ENCODE data around the gene CCDC60.

Gene CCDC60

DNA sequence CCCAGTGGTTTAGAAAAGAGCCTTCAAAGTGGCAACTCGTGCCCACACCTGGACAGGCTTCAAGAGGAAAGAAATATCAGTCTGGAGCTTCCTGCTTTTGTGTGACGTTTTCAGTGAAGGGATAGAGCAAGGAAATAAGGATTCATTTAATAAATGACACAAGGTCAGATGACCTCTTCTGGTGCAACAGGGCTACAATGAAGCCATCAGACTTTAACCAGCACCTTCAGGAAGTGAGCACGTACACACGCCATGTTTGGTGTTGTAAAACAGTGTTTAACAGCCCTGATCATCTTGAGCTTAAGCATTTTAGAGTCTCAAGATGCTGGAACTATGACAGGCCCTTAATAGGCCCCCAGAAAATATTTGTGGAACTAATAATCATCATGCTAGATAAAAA is 59.1 kb downstream of the CCDC60 start (continued):
- TF ChIP-seq, protein P1, sequence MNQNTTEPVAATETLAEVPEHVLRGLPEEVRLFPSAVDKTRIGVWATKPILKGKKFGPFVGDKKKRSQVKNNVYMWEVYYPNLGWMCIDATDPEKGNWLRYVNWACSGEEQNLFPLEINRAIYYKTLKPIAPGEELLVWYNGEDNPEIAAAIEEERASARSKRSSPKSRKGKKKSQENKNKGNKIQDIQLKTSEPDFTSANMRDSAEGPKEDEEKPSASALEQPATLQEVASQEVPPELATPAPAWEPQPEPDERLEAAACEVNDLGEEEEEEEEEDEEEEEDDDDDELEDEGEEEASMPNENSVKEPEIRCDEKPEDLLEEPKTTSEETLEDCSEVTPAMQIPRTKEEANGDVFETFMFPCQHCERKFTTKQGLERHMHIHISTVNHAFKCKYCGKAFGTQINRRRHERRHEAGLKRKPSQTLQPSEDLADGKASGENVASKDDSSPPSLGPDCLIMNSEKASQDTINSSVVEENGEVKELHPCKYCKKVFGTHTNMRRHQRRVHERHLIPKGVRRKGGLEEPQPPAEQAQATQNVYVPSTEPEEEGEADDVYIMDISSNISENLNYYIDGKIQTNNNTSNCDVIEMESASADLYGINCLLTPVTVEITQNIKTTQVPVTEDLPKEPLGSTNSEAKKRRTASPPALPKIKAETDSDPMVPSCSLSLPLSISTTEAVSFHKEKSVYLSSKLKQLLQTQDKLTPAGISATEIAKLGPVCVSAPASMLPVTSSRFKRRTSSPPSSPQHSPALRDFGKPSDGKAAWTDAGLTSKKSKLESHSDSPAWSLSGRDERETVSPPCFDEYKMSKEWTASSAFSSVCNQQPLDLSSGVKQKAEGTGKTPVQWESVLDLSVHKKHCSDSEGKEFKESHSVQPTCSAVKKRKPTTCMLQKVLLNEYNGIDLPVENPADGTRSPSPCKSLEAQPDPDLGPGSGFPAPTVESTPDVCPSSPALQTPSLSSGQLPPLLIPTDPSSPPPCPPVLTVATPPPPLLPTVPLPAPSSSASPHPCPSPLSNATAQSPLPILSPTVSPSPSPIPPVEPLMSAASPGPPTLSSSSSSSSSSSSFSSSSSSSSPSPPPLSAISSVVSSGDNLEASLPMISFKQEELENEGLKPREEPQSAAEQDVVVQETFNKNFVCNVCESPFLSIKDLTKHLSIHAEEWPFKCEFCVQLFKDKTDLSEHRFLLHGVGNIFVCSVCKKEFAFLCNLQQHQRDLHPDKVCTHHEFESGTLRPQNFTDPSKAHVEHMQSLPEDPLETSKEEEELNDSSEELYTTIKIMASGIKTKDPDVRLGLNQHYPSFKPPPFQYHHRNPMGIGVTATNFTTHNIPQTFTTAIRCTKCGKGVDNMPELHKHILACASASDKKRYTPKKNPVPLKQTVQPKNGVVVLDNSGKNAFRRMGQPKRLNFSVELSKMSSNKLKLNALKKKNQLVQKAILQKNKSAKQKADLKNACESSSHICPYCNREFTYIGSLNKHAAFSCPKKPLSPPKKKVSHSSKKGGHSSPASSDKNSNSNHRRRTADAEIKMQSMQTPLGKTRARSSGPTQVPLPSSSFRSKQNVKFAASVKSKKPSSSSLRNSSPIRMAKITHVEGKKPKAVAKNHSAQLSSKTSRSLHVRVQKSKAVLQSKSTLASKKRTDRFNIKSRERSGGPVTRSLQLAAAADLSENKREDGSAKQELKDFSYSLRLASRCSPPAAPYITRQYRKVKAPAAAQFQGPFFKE (tag by site-specific recombination; IDR thresholded peaks at IDR 0.05; ENCODE audit: borderline replicate concordance) = no peak
- TF ChIP-seq, protein P2, sequence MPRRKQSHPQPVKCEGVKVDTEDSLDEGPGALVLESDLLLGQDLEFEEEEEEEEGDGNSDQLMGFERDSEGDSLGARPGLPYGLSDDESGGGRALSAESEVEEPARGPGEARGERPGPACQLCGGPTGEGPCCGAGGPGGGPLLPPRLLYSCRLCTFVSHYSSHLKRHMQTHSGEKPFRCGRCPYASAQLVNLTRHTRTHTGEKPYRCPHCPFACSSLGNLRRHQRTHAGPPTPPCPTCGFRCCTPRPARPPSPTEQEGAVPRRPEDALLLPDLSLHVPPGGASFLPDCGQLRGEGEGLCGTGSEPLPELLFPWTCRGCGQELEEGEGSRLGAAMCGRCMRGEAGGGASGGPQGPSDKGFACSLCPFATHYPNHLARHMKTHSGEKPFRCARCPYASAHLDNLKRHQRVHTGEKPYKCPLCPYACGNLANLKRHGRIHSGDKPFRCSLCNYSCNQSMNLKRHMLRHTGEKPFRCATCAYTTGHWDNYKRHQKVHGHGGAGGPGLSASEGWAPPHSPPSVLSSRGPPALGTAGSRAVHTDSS (tag by site-specific recombination; IDR thresholded peaks at IDR 0.05) = no peak
- TF ChIP-seq ZNF561 (tag by site-specific recombination; IDR thresholded peaks at IDR 0.05; ENCODE audit: borderline replicate concordance) = no peak
- TF ChIP-seq REPIN1 (tag by site-specific recombination; IDR thresholded peaks at IDR 0.05; ENCODE audit: low read depth) = no peak
- TF ChIP-seq ZNF211 (tag by site-specific recombination; IDR thresholded peaks at IDR 0.05; ENCODE audit: low read depth) = no peak
- no peak for TF ChIP-seq MZF1 (tag by site-specific recombination; IDR thresholded peaks at IDR 0.05; ENCODE audit: borderline replicate concordance)
- no peak for TF ChIP-seq ZNF623 (tag by site-specific recombination; IDR thresholded peaks at IDR 0.05)
- no peak for TF ChIP-seq ZNF335 (tag by site-specific recombination; conservative IDR thresholded peaks at IDR 0.05)
- TF ChIP-seq ZNF76 (tag by site-specific recombination; IDR thresholded peaks at IDR 0.05; ENCODE audit: borderline replicate concordance, low read depth) = no peak
- TF ChIP-seq ZNF155 (tag by site-specific recombination; IDR thresholded peaks at IDR 0.05) = no peak

DNA sequence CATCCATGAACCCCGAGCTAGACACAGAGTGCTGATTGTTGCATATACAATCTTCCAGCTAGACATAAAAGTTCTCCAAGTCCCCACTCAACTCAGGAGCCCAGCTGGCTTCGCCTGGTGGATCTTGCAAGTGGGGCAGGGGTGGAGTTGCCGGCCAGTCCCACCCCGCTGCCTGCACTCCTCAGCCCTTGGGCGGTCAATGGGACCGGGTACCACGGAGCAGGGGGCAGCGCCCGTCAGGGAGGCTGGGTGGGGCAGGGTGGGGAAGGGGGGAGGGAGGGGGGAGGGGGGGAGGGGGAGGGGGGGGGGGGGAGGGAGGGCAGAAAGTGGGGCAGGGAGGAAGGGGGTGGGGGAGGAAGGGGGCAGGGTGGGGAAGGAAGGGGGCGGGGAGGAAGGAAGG is 63.0 kb downstream of the CCDC60 start:
- H3K4me1 ChIP-seq (ENCODE audit: control insufficient read depth, insufficient read depth, low read length) = no peaks in the 10 kb centered on the region
- CTCF ChIA-PET = no interaction called here
- no peak for TF ChIP-seq SCRT1 (tag by site-specific recombination; IDR thresholded peaks at IDR 0.05; ENCODE audit: borderline replicate concordance)
- POLR2A ChIA-PET = no interaction called here
- no peak overlapping the region for H3K4me3 ChIP-seq (ENCODE audit: low read depth, low read length)
- H3K36me3 ChIP-seq (ENCODE audit: control insufficient read depth in 2 of 2, insufficient read depth in 1 of 2, low read length in 2 of 2) = no peaks in the 10 kb centered on the region
- no peak overlapping the region for H3K27ac ChIP-seq (ENCODE audit: extremely low read depth, low read depth, low read length)
- no peaks in the 10 kb centered on the region for H3K9me3 ChIP-seq (ENCODE audit: control insufficient read depth, insufficient read depth, low read depth, low read length)

DNA sequence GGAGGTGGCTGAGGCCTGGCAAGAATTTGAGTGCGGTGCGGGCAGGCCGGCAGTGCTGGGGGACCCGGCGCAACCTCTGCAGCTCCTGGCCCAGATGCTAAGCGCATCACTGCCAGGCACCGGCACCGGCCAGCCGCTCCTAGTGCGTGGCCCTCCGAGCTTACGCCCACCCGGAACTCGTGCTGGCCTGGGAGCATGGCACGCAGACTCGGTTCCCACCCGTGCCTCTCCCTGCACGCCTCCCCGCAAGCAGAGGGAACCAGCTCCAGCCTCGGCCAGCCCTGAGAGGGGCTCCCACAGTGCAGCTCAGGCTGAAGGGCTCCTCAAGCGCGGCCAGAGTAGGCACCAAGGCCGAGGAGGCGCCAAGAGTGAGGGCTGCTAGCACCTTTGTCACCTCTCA is 63.7 kb downstream of the CCDC60 start:
- no peak overlapping the region for H3K27ac ChIP-seq (ENCODE audit: extremely low read depth, low read depth, low read length)
- no peak overlapping the region for H3K4me3 ChIP-seq (ENCODE audit: low read depth, low read length)
- no peaks in the 10 kb centered on the region for H3K4me1 ChIP-seq (ENCODE audit: control insufficient read depth, insufficient read depth, low read length)
- ChIA-PET POLR2A (no interaction called here), CTCF (no interaction called here)
- H3K36me3 ChIP-seq (ENCODE audit: control insufficient read depth in 2 of 2, insufficient read depth in 1 of 2, low read length in 2 of 2) = no peaks in the 10 kb centered on the region
- H3K9me3 ChIP-seq (ENCODE audit: control insufficient read depth, insufficient read depth, low read depth, low read length) = no peaks in the 10 kb centered on the region
- TF ChIP-seq SETDB1 (IDR thresholded peaks at IDR 0.05; ENCODE audit: insufficient read length, low read length) (peak; percentile 37), OVOL3 (tag by site-specific recombination; IDR thresholded peaks at IDR 0.05) (no peak)

DNA sequence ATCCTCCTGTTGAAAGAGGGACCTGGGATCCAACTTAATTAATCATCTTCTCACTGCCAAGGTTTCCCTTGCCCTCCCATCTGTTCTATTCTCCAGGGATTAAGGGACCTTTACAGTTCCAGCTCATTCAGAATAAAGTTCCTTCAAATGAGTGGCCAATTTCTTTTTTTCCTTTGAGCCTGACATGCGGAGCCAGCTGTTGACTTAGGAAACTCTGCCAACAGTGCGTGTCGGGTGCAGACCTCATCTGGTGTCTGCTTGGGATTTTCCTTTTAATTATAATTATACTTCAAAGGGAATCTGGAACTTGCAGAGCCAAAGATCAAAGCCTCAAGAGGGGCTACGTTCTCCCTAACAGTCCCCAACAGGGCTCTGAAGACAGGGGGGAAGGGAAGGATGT is 64.8 kb downstream of the CCDC60 start:
- H3K9me3 ChIP-seq (ENCODE audit: control insufficient read depth, insufficient read depth, low read depth, low read length) = no peaks in the 10 kb centered on the region
- H3K27ac ChIP-seq (ENCODE audit: extremely low read depth, low read depth, low read length) = no peak overlapping the region
- CTCF ChIA-PET = interaction anchor here (1.4 kb wide), 1 partner anchor 14 kb away, joined by 6 read pairs; no protein-coding TSS in a partner anchor
- H3K4me3 ChIP-seq (ENCODE audit: low read depth, low read length) = no peak overlapping the region
- POLR2A ChIA-PET = no interaction called here
- H3K36me3 ChIP-seq (ENCODE audit: control insufficient read depth in 2 of 2, insufficient read depth in 1 of 2, low read length in 2 of 2) = no peaks in the 10 kb centered on the region
- H3K4me1 ChIP-seq (ENCODE audit: control insufficient read depth, insufficient read depth, low read length) = no peaks in the 10 kb centered on the region
- TF ChIP-seq FEZF1 (tag by site-specific recombination; IDR thresholded peaks at IDR 0.05) (no peak), YY2 (tag by site-specific recombination; IDR thresholded peaks at IDR 0.05) (no peak), KLF10 (tag by site-specific recombination; IDR thresholded peaks at IDR 0.05) (no peak), ZNF585B (tag by site-specific recombination; IDR thresholded peaks at IDR 0.05) (no peak), ZNF792 (tag by site-specific recombination; IDR thresholded peaks at IDR 0.05) (no peak)
- TF ChIP-seq, protein P3, sequence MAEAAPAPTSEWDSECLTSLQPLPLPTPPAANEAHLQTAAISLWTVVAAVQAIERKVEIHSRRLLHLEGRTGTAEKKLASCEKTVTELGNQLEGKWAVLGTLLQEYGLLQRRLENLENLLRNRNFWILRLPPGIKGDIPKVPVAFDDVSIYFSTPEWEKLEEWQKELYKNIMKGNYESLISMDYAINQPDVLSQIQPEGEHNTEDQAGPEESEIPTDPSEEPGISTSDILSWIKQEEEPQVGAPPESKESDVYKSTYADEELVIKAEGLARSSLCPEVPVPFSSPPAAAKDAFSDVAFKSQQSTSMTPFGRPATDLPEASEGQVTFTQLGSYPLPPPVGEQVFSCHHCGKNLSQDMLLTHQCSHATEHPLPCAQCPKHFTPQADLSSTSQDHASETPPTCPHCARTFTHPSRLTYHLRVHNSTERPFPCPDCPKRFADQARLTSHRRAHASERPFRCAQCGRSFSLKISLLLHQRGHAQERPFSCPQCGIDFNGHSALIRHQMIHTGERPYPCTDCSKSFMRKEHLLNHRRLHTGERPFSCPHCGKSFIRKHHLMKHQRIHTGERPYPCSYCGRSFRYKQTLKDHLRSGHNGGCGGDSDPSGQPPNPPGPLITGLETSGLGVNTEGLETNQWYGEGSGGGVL (tag by site-specific recombination; IDR thresholded peaks at IDR 0.05) = no peak
- TF ChIP-seq, protein P4, sequence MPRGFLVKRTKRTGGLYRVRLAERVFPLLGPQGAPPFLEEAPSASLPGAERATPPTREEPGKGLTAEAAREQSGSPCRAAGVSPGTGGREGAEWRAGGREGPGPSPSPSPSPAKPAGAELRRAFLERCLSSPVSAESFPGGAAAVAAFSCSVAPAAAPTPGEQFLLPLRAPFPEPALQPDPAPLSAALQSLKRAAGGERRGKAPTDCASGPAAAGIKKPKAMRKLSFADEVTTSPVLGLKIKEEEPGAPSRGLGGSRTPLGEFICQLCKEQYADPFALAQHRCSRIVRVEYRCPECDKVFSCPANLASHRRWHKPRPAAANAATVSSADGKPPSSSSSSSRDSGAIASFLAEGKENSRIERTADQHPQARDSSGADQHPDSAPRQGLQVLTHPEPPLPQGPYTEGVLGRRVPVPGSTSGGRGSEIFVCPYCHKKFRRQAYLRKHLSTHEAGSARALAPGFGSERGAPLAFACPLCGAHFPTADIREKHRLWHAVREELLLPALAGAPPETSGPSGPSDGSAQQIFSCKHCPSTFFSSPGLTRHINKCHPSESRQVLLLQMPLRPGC (tag by site-specific recombination; IDR thresholded peaks at IDR 0.05) = no peak

All from HEK293 (cell line).